HG03469 (cell line): ENCODE data around the gene OR51V1.

ENCODE experiments used
- ATAC-seq: cut with Tn5 transposase; IDR thresholded peaks from one replicate; pipeline ENCODE4 v1.9.1; 2021; ENCODE audit warnings: mild to moderate bottlenecking, moderate library complexity, moderate number of reproducible peaks; ENCODE audit not compliant: unreplicated experiment

The OR51V1 gene

DNA sequence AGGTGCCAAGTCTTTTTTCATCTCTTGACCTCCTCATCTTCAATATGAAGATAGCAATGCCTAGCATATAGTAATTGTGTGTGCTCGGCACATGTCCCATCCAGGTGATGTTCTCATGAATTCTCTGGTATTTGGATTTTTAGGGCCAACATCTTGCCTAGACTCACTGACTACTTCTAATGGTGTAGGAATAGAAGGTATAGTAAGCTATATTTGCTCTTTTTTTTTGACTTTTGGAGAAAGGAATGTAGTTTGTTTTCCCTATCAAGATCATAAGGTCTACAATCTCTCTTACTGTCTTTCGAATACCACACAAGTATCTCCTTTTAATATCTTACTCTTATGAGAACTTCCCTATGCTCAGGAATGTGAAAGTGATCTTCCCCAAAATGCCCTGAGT is 30.6 kb upstream of the OR51V1 start:
- ATAC-seq, result no peak

DNA sequence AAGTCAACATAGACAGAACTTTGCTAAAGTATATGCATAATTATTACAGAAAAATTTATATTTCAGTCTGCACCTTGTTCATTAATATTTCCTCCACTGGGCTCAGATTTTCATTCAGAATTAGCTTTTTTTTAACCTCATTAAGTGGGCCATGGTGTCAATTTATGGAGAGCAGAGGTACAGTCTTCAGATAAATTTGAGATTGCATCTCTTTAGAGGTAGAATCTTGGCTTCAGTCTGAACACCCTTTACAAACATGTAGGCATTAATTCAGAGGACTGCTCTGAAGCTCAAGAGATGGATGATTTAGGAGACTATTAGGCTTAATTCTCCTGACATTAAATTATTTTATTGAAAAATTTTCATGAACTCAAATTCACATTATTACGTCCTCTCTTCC is 29.8 kb upstream of the OR51V1 start:
- no peak for ATAC-seq

GRCh38 chr11:5229796-5230195 is 29.3 kb upstream of the OR51V1 start:
- ATAC-seq, result no peak

DNA sequence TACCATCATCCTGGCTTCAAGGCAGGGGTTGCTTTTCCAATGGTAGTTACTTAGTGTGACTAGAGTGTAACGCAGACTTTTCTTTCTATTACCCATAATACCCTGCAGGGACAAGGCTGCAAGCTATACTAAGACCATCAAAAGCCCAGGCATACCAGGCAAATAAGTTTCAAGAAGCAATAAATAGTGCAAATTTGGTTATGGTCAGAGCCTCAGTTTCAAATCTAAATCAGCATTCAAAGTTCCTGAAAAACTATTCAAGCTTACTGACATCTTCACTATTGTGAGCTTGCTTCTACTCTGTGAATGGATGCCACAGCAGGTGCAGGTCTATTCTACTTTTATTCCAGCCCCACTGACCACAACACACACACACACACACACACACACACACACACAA is 28.9 kb upstream of the OR51V1 start:
- ATAC-seq, result no peak

DNA sequence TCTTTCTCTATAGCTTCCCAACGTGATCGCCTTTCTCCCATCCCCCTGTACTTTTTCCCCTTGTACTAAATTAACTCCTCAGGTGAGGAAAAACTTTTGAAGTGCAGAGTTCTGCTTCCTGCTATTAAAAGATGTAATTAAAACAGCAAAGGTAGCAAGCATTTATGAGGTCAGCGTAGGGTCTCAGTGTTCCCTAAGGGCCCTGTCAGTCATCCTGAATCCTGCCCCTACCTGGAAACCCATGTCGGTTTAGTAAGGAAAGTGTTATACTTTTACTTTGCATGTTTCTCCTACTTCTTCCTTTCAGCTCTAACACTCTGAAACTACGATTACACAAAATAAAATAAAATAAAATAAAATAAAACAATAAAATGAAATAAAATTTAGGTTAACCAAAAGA is 27.6 kb upstream of the OR51V1 start:
- no peak for ATAC-seq

- no peak for ATAC-seq
Measured at GRCh38 chr11:5227681-5228080, 27.2 kb upstream of the OR51V1 start.

DNA sequence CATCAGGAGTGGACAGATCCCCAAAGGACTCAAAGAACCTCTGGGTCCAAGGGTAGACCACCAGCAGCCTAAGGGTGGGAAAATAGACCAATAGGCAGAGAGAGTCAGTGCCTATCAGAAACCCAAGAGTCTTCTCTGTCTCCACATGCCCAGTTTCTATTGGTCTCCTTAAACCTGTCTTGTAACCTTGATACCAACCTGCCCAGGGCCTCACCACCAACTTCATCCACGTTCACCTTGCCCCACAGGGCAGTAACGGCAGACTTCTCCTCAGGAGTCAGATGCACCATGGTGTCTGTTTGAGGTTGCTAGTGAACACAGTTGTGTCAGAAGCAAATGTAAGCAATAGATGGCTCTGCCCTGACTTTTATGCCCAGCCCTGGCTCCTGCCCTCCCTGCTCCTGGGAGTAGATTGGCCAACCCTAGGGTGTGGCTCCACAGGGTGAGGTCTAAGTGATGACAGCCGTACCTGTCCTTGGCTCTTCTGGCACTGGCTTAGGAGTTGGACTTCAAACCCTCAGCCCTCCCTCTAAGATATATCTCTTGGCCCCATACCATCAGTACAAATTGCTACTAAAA is 26.3 kb upstream of the OR51V1 start, which contains the start of gene HBB:
TSS of gene HBB (minus strand) at position 340 of the 579 bp plus-strand sequence. CDS start at position 290, 50 bp downstream.
- no peak for ATAC-seq

DNA sequence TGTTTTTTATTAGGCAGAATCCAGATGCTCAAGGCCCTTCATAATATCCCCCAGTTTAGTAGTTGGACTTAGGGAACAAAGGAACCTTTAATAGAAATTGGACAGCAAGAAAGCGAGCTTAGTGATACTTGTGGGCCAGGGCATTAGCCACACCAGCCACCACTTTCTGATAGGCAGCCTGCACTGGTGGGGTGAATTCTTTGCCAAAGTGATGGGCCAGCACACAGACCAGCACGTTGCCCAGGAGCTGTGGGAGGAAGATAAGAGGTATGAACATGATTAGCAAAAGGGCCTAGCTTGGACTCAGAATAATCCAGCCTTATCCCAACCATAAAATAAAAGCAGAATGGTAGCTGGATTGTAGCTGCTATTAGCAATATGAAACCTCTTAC is 25.0 kb upstream of the OR51V1 start:
- ATAC-seq, result no peak

GRCh38 chr11:5224538-5225479 is 24.3 kb upstream of the OR51V1 start:
- ATAC-seq, result no peak

- ATAC-seq, result no peak
Measured at GRCh38 chr11:5223686-5224085, 23.2 kb upstream of the OR51V1 start.

DNA sequence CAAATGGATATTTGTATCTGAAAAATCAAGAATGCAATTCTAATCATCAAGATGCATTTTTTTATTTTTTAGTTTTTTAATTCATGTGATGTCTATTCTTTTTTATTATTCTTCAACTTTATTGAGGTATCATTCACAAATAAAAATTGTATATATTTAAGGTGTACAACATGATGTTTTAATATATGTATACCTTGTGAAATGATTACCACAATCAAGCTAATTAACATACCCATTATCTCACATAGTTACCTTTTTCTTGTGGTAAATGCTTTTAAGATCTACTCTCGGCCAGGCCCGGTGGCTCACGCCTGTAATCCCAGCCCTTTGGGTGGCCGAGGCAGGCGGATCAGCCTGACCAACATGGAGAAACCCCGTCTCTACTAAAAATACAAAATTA is 22.7 kb upstream of the OR51V1 start:
- ATAC-seq, result no peak

DNA sequence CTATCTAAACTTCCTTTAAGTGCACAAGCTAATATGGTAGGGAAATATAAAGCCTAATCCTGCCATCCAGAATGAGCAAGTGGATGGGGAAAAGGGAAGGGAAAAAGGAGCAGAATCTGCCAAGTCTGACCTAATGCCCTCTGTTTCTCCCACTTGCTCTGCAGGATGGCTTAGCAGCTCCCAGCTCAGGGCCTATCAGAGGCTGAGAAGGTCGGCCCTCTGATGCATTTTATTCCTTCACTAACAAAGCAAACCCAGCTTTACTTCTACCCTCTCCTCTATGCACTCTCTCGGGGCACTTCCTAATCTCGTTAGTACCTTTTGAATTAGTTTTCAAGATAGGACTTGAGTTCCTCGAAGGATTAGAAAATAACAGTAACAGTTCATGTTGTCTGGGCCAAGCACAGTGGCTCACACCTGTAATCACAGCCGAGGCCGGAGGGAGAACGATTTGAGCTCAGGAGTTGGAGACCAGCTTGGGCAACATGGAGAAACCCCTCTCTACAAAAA is 9.9 kb upstream of the OR51V1 start:
- no peak for ATAC-seq

GRCh38 chr11:5204787-5205186 is 4.3 kb upstream of the OR51V1 start:
- ATAC-seq, result no peak

DNA sequence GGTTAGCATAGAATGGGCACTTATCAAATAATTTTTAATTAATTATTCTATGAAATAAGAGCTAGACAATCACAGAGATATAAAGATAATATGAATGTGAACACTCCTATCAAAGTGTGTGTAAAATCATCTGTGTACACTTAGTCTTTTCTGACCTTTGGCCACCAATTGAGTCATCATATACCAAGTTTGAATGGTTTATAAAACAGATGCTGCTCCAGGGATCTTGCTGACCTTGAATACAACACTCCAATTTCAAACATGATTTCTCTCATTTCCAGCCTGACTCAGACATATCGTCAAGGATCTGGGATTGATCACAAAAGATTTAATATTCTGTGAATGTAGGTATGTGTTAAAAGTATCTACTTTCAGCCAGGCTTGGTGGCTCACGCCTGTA is 2.9 kb upstream of the OR51V1 start:
- no peak for ATAC-seq

- no peak for ATAC-seq
Measured at GRCh38 chr11:5198285-5198684, 2.2 kb downstream of the OR51V1 start.

GRCh38 chr11:5197536-5197935 is 2.9 kb downstream of the OR51V1 start:
- ATAC-seq, result no peak

GRCh38 chr11:5196731-5197130 is 3.8 kb downstream of the OR51V1 start:
- ATAC-seq, result no peak

DNA sequence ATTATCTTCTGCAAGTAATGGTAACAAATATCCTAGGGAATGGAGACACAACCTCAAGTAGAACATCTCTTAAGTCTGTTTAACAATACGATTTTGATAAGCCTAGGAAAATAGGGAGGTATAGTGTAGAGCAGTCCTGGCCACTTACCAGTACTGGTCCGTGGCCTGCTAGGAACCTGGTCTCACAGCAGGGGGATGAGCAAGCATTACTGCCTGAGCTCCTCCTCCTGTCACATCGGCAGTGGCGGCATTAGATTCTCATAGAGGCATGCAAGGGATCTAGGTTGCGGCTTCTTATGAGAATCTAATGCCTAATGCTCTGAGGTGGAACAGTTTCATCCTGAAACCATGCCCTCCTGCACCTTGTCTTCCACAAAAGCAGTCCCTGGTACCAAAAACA is 4.4 kb downstream of the OR51V1 start:
- ATAC-seq, result no peak

- ATAC-seq, result no peak
Measured at GRCh38 chr11:5192738-5193137, 7.7 kb downstream of the OR51V1 start.

GRCh38 chr11:5188201-5188600 is 12.3 kb downstream of the OR51V1 start:
- ATAC-seq, result no peak

DNA sequence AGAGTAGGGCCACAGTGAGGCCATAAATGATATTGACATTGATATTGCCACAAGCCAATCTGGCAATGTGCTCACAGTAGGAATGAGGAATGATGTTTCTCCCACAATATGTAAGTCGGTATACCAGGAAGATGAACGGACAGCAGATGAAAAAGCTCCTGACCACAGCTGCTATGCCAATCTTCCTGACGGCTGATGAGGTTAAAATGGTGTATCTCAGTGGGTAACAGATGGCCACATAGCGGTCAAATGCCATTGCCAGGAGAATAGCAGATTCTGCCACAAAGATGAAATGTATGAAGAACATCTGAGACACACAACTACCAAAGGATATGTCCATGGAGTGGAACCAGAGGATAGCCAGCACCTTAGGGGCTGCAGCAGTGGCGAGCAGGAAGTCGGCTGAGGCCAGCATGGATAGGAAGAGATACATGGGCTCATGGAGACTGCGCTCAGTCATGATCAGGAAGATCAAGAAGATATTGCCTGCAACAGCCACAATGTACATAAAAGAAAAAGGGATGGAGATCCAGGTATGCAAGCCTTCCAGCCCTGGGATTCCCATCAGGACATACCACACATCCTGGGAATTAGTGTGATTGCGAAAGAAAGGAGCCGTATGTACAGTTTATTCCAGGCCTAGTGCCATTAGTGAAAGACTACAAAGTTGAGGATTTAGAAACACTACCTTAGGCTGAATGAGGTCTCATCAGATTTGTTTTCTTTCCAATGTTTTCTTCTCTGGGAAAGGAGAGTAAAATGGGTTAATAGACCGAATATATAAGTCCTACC is 22.2 kb downstream of the OR51V1 start:
- no peak for ATAC-seq
